CD4-positive, alpha-beta T cell treated with Interleukin-21 for 1 hour (primary cell): ENCODE results near the gene CAND2.

Source experiments
- DNase-seq: peaks from one replicate; pipeline ENCODE4 v3.0.0-alpha.2; 2020

CAND2 gene

DNA sequence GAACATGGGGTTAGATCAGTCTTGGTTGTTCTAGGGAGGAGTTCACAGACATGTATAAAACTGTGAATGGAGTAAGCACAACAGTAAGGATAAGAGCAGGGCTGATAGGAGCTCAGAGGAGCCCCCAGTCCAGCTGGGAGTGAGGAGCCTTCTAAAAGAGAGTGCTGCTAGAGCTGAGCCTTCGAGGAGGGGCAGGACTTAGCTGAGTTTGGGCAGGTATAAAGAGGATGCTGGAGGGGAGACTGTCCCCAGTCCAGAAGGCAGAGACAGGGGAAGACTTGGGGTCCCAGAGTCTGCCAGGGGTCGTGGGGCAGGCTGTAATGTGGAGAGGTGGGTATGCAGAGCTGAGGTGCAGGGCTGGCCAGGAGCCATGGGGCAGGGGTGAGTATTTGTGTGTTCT lies 12.1 kb downstream of the CAND2 start:
- DNase-seq, result no peak

DNA sequence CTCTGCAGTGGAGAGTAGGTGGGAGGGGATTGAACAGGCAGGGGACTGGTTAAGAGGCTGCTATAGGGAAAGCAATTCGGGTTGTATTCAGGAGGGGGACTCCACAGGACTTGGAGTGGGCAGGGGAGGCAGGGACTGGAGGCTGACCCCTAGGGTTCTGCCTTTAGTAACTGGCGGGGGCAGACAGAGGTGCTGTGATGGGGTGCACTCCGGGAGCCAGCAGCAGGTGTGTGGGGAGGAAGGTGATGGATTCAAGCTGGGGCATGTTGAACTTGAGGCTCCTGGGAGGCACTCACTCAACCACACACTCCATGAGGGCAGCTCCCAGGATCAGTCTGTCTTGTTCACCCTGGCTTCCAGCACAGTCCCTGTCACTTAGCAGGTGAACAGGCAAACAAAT lies 12.5 kb downstream of the CAND2 start:
- DNase-seq, result no peak

DNA sequence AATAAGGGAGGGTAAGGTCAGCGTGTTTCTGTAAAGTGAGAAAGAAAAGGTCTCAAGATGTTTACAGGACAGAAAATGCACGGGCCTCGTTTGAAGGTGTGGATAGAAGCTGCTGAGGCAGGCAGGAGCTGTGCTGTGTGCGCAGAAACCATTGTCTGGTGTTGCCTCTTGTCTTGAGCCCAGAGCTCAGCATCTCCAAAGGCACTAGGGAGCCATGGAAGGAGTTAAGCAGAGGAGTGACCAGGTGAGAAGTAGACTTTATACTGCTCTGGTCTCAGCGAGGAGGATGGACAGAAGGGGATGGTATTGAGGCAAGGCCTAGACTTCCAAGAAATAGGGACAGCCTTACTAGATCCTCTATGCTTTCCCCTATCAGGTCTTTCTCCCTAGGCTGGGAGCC lies 13.0 kb downstream of the CAND2 start:
- no peak for DNase-seq

DNA sequence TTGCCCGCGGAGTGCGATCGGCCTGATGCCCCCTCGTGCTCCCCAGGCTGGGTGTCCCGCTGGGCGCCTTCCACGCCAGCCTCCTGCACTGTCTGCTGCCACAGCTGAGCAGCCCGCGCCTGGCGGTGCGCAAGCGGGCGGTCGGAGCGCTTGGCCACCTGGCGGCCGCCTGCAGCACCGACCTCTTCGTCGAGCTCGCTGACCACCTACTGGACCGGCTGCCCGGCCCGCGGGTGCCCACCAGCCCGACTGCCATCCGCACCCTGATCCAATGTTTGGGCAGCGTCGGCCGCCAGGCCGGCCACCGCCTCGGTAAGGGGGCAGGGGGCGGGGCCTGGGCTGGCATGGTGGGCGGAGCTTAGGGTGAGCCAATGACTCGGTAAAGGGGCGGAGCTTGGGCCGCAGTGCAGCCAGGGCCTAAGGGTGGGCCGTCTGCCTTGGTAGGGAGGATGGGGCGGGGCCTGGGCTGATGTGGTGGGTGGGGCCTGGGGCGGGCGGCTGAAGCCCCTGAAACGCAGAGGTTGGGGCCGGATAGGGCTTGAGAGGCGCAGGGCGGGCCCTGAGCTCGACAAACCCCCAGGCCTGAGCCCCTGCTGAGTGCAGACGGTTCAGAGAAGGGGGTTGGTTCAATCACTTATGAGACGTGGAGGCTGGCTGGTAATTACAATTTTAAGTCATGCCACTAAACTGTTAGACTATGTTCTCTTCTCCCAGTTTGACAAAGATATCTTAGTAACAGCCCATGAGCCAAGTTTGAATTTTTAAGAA lies 13.7 kb downstream of the CAND2 start:
- DNase-seq, result peak; percentile 94

DNA sequence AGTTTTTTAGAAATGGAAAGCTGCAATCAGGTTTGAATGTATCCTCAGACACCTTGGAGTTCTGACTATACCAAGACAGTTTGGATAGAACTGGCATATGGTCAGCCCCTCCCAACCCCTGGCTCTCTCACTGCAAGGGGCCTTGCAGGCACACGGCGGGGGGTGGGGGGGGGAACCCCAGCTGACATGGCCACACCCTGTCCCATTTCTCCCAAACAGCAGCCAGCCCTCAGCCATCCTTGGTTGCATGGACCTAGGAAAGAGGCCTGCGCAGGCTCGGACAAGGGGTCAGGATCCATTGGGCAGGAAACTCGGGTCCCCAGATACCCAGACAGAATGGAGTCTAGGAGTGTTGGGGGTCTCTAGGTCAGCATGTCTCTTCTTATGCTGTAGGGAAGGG lies 14.5 kb downstream of the CAND2 start:
- no peak for DNase-seq

DNA sequence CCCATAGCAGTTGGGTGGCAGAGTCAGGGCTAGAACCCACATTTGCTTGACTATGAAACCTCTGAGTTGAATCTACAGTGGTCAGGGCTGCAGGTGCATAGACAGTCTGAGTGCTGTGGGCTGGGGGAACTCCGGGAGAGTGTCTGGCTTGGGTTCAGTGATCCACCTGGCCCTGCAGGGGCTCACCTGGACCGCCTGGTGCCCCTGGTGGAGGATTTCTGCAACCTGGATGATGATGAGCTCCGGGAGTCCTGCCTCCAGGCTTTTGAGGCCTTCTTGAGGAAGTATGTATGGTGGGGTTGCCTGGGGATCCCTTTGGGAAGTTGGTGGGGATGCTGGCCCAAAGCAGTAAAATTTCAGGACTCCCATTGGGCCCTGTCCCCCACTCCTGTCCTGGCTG lies 16.3 kb downstream of the CAND2 start:
- DNase-seq, result no peak

DNA sequence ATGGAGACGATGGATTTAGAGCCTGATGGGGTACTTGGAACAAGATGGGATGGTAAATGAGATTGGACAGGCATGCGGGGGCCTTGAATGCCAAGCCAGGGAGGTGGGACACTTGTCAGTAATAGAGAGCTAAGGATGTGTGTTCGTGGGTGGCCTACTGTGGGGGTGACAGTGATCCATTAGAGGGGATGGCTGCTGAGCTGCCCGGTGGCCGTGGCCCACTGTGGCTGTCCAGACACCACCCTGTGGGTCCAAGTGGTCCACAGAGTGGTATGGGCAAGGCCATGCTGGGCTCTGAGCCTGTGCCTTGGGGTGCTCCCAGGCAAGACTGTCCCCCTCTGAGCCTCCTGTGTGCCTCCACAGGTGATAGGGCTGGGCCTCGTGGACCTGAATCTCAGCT lies 17.5 kb downstream of the CAND2 start:
- DNase-seq, result no peak

DNA sequence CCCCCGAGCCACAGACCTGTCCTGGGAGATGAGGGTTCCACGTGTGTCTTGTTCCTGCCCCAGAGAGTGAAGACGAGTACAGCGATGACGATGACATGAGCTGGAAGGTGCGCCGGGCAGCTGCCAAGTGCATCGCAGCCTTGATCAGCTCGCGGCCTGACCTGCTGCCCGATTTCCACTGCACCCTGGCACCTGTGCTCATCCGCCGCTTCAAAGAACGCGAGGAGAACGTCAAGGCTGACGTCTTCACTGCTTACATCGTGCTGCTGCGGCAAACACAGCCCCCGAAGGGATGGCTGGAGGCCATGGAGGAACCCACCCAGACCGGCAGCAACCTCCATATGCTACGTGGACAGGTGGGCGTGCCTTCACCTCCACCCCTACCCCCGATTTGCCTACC lies 18.6 kb downstream of the CAND2 start:
- DNase-seq, result no peak

DNA sequence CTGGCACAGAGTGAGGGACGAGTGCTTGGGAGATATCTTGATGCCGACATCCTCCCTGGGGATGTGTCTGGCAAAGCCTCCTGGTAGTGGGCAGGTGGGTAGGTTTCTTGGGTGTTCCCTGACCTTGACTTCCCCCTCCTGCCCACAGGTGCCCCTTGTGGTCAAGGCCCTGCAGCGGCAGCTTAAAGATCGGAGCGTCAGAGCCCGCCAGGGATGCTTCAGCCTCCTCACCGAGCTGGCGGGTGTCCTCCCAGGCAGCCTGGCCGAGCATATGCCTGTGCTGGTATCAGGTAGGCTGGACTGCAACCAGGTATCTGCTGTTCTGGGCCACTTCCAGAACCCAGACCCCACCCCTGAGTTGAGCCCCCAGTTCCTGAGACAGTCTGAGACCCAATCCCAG lies 19.2 kb downstream of the CAND2 start:
- DNase-seq, result no peak

DNA sequence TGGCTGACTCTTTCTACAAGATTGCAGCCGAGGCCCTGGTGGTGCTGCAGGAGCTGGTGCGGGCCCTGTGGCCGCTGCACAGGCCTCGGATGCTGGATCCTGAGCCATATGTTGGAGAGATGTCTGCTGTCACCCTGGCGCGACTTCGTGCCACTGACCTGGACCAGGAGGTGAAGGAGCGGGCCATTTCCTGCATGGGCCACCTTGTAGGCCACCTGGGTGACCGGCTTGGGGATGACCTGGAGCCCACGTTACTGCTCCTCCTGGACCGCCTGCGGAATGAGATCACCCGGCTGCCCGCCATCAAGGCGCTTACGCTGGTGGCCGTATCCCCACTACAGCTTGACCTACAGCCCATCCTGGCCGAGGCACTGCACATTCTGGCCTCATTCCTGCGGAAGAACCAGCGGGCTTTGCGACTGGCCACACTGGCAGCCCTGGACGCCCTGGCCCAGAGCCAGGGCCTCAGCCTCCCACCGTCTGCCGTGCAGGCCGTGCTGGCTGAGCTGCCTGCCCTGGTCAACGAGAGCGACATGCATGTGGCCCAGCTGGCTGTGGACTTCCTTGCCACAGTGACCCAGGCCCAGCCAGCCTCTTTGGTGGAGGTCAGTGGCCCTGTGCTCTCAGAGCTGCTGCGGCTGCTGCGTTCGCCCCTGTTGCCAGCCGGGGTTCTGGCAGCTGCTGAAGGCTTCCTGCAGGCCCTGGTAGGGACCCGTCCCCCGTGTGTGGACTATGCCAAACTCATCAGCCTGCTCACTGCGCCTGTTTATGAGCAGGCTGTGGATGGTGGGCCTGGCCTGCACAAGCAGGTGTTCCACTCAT lies 20.3 kb downstream of the CAND2 start:
- no peak for DNase-seq

DNA sequence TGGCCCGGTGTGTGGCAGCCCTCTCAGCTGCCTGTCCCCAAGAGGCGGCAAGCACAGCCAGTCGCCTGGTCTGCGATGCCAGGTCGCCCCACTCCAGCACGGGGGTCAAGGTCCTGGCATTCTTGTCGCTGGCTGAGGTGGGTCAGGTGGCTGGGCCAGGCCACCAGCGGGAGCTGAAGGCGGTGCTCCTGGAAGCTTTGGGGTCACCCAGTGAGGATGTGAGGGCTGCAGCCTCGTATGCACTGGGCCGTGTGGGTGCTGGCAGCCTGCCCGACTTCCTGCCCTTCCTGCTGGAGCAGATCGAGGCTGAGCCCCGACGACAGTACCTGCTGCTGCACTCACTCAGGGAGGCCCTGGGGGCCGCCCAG lies 20.8 kb downstream of the CAND2 start:
- DNase-seq, result no peak

DNA sequence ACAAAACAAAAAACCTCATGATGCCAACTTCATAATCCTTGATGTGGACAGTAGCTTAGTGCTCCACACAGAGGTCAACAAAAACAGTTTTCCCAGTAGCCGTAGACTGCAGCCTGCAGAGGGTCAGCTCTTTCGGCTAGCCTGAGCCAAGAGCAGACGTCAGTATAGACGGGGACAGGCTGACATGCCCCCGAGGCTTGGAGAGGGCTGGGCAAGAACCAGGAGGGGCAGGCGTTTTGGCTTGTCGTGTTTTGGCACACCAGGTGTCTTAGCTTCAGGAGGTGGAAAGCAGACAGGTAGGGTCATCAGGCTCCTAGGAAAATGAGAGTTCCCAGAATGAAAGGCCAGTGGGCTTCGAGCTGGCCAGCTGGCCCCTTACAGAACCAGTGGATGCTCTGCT lies 21.8 kb downstream of the CAND2 start:
- no peak for DNase-seq

DNA sequence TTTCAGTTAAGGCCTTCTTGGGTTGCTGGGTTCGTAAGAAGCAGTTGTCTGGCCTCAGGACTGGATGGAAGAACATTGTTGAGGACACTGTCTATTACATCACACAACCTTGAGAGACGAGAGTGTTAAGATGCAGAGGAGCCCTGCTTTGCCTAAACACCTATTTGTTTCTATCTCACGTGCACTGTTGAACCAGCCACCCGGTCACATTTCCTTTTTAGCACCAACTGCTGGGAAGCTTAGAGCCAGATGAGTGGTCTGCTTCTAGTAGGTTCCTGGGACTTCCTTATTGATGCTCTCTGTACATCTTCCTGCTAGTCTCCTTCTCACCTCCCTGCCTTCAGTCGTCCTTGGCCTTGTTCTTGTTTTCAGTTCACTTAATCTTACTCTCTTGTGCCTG lies 22.3 kb downstream of the CAND2 start:
- DNase-seq, result no peak

DNA sequence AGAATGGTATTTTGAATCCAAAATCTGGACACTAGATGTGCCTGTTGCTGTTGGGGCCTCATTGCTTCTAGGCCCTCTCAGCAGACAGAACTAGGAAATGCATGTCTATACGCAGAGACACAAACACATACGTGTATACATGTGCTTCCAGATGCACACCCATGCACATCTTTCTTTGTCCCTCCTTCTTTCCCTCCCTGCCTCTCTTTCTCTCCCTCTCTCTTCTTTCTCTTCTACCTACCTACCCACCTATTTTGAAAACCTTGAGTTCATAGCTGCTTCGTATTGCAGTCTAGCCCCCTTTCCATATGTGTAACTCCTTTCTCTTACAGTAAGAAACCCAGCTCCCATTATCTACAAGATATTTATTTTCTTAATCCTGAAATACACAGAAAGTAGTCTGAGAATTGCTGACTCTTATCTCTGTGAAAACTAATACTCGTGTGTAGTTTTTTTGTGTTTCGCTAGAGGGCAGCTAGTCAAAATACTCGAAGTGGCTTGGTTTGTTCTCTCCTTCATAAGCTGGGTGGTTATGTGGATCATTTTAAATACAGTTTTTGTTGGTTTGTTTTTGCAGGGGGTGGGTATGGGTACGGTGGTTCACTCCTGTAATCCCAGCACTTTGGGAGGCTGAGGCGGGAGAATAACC lies 26.4 kb downstream of the CAND2 start:
- DNase-seq, result no peak

DNA sequence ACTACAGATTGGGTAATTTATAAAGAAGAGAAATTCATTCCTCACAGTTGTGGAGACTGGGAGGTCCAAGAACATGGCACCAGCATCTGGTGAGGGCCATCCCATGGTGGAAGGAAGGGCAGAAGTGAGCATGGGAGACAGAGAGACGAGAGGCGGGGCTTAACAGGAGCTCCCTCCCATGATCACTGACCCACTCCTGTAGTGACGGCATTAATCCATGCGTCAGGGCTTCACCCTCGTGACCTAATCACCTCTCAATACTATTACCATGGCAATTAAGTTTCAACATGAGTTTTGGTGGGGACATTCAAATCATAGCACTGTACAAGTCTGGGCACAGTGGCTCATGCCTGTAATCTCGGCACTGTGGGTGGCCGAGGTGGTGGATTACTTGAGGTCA lies 27.8 kb downstream of the CAND2 start:
- no peak for DNase-seq

DNA sequence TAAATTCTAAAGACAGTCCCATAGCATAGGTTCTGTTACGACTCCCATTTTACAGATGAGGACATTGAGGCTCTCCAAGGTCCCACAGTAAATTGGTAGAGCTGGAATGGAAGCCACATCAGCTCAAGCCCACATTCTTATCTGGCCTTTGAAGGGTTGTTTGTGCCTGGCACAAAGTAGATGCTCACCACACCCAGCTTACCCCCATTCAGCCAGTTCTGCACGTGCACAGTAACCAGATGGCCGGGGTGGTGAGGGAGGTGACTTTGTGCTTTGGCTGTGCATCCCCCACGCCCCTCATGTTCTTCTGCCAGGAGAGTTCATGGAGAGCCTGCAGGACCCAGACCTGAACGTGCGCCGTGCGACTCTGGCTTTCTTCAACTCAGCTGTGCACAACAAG lies 28.7 kb downstream of the CAND2 start:
- DNase-seq, result no peak

DNA sequence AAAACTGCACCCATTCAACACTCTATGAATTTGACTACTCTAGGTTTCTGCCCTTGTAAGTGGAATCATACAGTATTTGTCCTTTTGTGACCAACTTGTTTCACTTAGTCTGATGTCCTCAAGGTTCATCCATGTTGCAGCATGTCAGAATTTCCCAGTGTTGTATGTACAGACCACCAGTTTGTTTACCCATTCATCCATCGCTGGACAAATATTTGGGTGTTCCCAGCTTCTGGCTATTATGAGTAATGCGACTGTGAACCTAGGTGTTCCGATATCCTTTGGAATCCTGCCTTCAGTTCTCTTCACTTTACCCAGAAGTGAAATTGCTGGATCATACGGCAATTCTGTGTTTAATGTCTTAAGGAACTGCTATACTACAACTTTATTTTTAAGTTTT lies 32.3 kb downstream of the CAND2 start:
- no peak for DNase-seq

DNA sequence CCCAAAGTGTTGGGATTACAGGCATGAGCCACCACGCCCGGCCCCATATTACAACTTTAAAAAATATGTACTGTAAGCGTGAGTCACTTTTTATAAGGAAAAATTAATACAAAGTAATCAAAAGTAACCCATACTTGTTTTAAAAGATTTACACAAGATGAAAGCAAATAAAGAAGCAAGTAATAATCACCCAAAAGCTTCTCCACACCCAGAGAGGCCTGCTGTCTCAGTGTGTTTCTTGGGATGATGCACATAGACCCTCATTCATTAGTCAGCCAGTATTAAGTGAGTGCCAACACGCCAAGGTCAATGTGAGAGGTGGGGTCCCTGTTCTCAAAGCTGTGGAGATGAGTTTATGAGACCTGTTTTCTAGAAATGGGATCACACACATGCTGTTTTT lies 32.9 kb downstream of the CAND2 start:
- DNase-seq, result no peak

DNA sequence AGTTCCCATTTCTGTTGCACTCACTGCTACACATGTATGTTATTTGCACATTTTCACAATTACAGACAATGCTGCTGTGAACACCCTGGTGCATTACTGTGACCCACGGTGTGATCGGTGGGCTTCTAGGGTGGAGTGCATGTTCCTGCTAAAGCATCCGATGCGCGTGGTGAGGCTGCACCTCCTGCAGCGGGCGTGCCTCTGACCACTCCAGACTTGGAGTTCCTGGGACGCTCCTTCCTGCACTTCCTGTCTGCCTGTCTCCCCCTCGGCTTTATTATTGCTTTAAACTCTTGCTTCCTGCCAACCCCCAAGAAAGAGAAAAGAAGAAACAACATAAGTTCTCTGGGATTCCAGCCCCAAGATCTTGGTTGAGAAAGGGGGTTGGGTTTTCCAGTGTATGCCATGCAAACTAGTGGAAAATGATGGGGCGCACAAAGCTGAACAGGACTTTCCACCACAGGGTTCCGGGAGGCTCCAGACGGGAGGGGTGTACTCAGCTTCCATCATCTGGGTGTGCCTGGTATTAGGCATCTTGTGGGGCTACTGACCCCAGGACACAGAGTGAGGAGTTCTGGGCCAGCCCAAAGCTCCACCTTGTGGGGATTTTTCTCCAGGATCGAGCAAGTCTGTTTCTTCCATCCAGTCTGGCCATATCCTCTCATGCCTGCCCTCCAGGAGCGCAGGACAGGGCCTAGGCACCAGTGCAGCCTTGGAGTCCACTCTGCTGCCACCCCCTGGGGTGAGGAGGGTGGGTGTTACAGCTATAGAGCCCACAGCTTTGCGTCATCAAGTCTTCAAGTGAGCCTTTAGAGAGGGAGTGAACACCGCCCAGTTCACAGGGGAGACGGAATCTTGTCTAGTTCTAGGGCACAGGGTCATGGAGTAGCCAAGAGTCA lies 33.7 kb downstream of the CAND2 start:
- no peak for DNase-seq

DNA sequence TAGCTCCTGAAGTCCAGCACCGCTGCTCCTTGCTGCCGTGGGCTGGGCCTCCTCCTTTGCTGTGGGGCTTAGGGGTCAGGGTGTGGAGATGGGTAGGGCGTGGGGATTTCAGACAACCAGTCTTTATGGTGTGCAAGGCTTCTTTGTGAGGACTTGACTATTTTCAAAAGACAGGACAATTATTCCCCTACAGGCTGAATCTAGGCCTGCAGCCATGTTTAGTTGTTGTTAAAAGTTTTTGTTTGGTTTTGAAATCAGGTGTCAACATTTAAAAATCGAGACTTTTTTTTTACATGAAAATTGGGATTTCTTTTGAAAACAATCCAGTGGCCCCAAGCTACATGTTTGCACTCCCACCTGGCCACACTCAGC lies 34.3 kb downstream of the CAND2 start:
- DNase-seq, result no peak

DNA sequence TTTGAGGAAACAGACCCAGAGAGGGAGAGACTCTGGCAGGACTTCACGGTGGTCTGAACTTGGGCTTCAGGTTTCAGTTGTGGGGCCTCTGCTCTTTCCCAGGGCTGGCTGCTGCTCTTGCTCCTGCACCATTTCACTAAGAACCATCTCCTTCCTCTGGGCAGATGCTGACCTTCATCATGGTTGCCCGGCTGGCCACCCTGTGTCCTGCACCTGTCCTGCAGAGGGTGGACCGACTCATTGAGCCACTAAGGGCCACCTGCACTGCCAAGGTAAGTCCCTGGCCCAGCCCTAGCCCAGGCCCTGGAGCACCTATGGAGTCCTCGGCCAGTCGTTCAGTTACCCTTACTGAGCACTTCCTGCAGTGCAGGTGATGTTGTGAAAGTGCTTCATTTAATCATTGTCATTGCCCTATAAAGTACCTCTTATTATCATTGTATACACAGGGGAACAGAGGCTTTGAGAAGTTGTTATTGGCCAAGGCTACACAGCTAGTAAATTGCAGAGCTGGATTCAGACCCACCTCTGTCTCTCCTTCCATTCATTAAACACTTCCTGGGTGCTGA lies 34.9 kb downstream of the CAND2 start:
- no peak for DNase-seq

DNA sequence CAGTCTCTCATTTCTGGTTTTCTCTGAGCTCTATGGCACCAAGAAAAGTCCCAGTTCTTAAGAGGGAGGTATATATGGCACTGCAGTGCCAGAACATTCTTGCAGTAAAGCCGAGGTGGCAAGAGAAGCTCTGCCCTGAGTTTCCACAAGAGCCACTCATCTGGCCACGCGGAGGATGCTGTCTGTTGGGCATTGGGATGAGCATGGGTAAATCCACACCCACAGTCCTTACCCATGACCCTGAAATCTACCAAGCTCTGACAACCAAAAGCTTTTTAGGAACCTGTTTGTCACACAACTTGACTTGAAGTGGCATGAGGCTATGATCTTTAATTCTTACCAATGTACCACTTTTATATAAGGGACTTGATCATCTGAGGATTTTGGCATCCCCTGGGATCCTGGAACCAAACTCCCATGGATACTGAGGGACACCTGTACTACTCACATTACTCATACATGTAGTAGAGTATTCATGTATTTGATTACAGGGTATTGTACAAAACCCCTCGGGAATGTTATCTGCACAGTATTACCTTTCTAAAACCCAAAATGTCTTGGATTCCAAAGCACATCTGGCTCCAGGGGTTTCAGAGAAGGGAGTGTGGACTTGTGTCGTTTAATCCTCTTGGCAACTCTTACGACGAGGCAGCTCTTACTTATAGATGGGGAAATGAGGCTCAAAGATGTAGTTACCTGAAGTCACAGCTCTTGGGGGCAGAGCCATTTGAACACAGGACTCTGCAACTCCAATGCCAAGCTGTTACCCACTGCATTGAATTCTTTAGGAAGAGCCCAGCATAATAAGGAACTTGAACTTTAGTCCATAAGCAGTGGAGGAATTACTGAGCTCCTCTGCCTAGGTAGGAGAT lies 36.1 kb downstream of the CAND2 start:
- no peak for DNase-seq
